BJ (cell line): ENCODE results near the gene CENPP. TPM values are rescaled to one million over a fixed set of nuclear protein-coding genes. Genes with fewer than 3 reads are reported as not detected.
"Not testable (repeated sequence)": the region's sequence is repeated elsewhere in the genome, so short reads cannot be mapped to it uniquely, and the experiment has no call there.

Experiments used
- CTCF ChIA-PET: fragments of 350-600 bp; formaldehyde crosslinking; extraction: SDS; loops from one replicate; lab custom pipeline; 2021; ENCODE audit warnings: antibody characterized with exemption, inconsistent platforms; lab: Yijun Ruan, JAX
- POLR2A ChIA-PET: fragments of 300-600 bp; sonication (Branson Sonifier 250); formaldehyde crosslinking; extraction: SDS; loops from one replicate; lab custom pipeline; 2021; ENCODE audit warnings: antibody characterized with exemption; lab: Charles Lee
- DNase-seq: peaks from one replicate; pipeline ENCODE4 v3.0.0-alpha.2; 2011; ENCODE audit warnings: low read depth
- H3K27me3 ChIP-seq: 2 replicates; pipeline ENCODE4 v1.6.0; 2011; ENCODE audit warnings: low read length; ENCODE audit not compliant: control insufficient read depth, insufficient read depth
- H3K36me3 ChIP-seq: 2 replicates; pipeline ENCODE4 v1.5.1; 2011; ENCODE audit warnings: low read length; ENCODE audit not compliant: control insufficient read depth, insufficient read depth
- H3K4me3 ChIP-seq: 2 replicates; pipeline ENCODE4 v1.5.1; 2011; ENCODE audit warnings: low read depth, mild to moderate bottlenecking, control low read depth, low read length
- polyA plus RNA-seq: library from polyadenylated mRNA; depleted of rRNA; stranded (reverse); fragments of >200 nt; gene quantifications from 2 replicates; pipeline ENCODE4 v1.2.3, GENCODE V29; 2011
- TF ChIP-seq, protein P1 (sequence below): IDR thresholded peaks from 2 replicates; pipeline ENCODE4 v1.5.1; 2011; ENCODE audit warnings: low read depth, mild to moderate bottlenecking, control low read depth, inconsistent platforms, low read length, moderate library complexity; ENCODE audit not compliant: insufficient read depth

CENPP gene
- polyA plus RNA-seq, 1 experiment, result 1.3 TPM

DNA sequence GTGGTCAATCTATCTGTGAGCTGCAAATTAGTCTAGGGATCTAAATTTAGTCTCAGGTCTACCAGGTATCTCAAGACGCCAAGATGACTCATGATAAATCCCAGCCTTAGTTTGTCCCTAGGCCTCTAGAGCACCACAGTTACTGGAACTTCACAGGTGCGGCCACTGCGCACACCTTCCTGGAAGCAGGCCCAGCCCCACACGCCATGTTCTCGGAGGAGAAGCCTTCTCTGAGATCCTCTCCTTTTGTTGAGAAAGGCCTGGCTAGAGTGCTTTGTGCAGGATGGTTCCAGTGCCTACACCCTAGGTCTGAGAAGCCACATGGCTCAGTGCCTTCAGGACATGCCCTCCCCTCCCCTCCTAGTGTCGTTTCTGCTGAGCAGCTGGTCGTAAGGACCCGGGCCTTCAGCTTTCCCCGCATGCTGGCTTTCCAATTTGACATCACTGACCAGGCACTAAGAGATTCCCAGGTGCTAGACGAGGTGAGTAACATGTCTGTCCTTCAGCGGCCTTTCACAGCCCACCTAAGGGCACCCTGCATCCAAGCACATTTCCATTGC, 292.3 kb downstream of the CENPP start:
- ChIA-PET CTCF (no interaction called here), POLR2A (no interaction called here)
- TF ChIP-seq, protein P1, sequence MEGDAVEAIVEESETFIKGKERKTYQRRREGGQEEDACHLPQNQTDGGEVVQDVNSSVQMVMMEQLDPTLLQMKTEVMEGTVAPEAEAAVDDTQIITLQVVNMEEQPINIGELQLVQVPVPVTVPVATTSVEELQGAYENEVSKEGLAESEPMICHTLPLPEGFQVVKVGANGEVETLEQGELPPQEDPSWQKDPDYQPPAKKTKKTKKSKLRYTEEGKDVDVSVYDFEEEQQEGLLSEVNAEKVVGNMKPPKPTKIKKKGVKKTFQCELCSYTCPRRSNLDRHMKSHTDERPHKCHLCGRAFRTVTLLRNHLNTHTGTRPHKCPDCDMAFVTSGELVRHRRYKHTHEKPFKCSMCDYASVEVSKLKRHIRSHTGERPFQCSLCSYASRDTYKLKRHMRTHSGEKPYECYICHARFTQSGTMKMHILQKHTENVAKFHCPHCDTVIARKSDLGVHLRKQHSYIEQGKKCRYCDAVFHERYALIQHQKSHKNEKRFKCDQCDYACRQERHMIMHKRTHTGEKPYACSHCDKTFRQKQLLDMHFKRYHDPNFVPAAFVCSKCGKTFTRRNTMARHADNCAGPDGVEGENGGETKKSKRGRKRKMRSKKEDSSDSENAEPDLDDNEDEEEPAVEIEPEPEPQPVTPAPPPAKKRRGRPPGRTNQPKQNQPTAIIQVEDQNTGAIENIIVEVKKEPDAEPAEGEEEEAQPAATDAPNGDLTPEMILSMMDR, result no peak
- Histone ChIP-seq H3K27me3 (no peaks in the 10 kb centered on the region), H3K36me3 (peaks cover 9% of the 10 kb centered on the region), H3K4me3 (no peak overlapping the region)
- no peak for DNase-seq

GRCh38 chr9:92618633-92619225, 293.0 kb downstream of the CENPP start:
- CTCF ChIA-PET, result interaction anchor here (0.7 kb wide), 1 partner anchor 83 kb away, joined by 3 read pairs; no protein-coding TSS in a partner anchor
- Histone ChIP-seq H3K27me3 (no peaks in the 10 kb centered on the region), H3K4me3 (no peak overlapping the region), H3K36me3 (peaks cover 9% of the 10 kb centered on the region)
- DNase-seq, result no peak
- TF ChIP-seq, protein P1, result no peak
- POLR2A ChIA-PET, result no interaction called here

DNA sequence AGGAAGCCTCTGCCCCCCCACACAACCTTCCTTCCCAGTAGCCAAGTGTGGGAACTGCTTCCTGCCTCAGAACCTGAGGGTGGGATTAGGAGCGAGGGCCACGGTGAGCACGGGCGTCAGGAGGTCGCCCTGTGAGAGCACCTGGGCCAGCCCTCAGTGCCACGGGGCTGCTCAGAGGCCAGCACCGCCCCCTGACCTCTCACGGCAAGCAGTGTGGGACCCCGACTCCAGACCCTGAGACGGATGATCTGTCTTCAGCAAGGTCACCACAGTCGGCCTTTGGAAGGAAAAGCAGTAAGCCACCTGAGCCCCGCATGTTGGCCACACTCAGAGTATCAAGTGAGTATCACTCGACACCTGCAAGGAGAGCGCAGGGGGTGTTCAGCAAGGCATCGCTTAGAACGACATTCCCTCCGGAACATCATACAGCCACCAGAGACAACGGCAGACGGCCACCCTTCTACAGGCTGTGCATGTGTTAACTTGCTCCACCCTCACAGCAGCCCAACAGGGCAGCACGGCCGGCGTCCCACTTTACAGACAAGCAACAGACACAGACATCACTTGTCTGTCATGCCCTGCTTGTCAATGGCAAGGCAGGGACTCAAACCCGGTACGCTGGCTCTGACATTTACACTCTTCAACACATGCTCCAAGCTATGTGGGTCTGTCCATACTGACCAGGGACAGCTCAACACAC, 294.0 kb downstream of the CENPP start:
- ChIA-PET POLR2A (no interaction called here), CTCF (interaction anchor here (0.6 to 1.1 kb wide), 2 partner anchors 12 to 15 kb away, joined by 3 read pairs; no protein-coding TSS in a partner anchor)
- Histone ChIP-seq H3K27me3 (no peaks in the 10 kb centered on the region), H3K36me3 (peaks cover 8% of the 10 kb centered on the region), H3K4me3 (no peak overlapping the region)
- TF ChIP-seq, protein P1, result no peak
- DNase-seq, result no peak

GRCh38 chr9:92620845-92621244, 295.1 kb downstream of the CENPP start:
- H3K36me3 ChIP-seq, result peaks cover 4% of the 10 kb centered on the region; the same call in 1 of the 2 replicates
- TF ChIP-seq, protein P1, result no peak
- no peak for DNase-seq
- no peaks in the 10 kb centered on the region for H3K27me3 ChIP-seq
- no peak overlapping the region for H3K4me3 ChIP-seq
- POLR2A ChIA-PET, result no interaction called here
- CTCF ChIA-PET, result interaction anchor here (0.6 to 1.1 kb wide), 3 partner anchors 13 to 17 kb away, joined by 3 read pairs; no protein-coding TSS in a partner anchor

DNA sequence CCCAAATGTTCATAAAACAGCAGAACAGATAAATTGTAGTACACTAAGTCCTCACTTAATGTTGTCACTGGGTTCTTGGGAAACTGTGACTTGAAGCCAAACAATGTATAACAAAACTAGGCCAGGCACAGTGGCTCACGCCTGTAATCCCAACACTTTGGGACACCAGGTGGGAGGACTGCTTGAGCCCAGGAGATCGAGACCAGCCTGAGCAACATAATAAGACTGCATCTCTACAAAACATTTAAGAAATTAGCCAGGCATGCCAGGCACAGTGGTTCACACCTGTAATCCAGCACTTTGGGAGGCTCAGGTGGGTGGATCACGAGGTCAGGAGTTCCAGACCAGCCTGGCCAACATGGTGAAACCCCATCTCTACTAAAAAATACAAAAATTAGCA, 298.2 kb downstream of the CENPP start:
- DNase-seq, H3K36me3 ChIP-seq, H3K27me3 ChIP-seq, CTCF ChIA-PET, POLR2A ChIA-PET, H3K4me3 ChIP-seq: not testable (repeated sequence)
